Stimulated activated CD4-positive, alpha-beta T cell treated with anti-CD3 and anti-CD28 coated beads, Interleukin-2, amount 100 ng/mL, for 48 hours (primary cell): ENCODE data around the gene CALD1.

Source experiments
- DNase-seq, 2 donors: peaks; one replicate each; pipeline ENCODE4 v3.0.0-alpha.2; 2020

CALD1 gene

GRCh38 chr7:134829380-134829986, 50.0 kb downstream of the CALD1 start:
- DNase-seq: no peak

GRCh38 chr7:134831862-134832261, 52.4 kb downstream of the CALD1 start:
- DNase-seq: no peak

- no peak for DNase-seq
These were observed 52.9 kb downstream of the CALD1 start for GRCh38 chr7:134832367-134832766.

GRCh38 chr7:134834689-134835462, 55.4 kb downstream of the CALD1 start:
- DNase-seq: no peak

GRCh38 chr7:134835463-134835823, 56.0 kb downstream of the CALD1 start:
- no peak for DNase-seq

GRCh38 chr7:134836447-134836846, 57.0 kb downstream of the CALD1 start:
- no peak for DNase-seq

- DNase-seq: no peak
These were observed 59.9 kb downstream of the CALD1 start for GRCh38 chr7:134839298-134839697.

- no peak for DNase-seq
These were observed 62.6 kb downstream of the CALD1 start for GRCh38 chr7:134842062-134842461.

- no peak for DNase-seq
These were observed 63.5 kb downstream of the CALD1 start for GRCh38 chr7:134842886-134843430.

GRCh38 chr7:134844200-134844599, 64.8 kb downstream of the CALD1 start:
- DNase-seq: no peak

GRCh38 chr7:134845461-134845860, 66.0 kb downstream of the CALD1 start:
- DNase-seq: no peak

- DNase-seq: no peak
These were observed 68.6 kb downstream of the CALD1 start for GRCh38 chr7:134847851-134848588.

GRCh38 chr7:134850066-134850465, 70.6 kb downstream of the CALD1 start:
- DNase-seq: no peak

- no peak for DNase-seq
These were observed 71.7 kb downstream of the CALD1 start for GRCh38 chr7:134851141-134851540.

- no peak for DNase-seq
These were observed 73.2 kb downstream of the CALD1 start for GRCh38 chr7:134852625-134853024.

- no peak for DNase-seq
These were observed 75.4 kb downstream of the CALD1 start for GRCh38 chr7:134854816-134855215.

- no peak for DNase-seq
These were observed 76.0 kb downstream of the CALD1 start for GRCh38 chr7:134855442-134855841.

- DNase-seq: no peak
These were observed 76.7 kb downstream of the CALD1 start for GRCh38 chr7:134856091-134856490.

- no peak for DNase-seq
These were observed 77.3 kb downstream of the CALD1 start for GRCh38 chr7:134856691-134857090.

GRCh38 chr7:134857958-134858357, 78.5 kb downstream of the CALD1 start:
- DNase-seq: no peak

- no peak for DNase-seq
These were observed 80.3 kb downstream of the CALD1 start for GRCh38 chr7:134859783-134860182.

GRCh38 chr7:134865001-134865845, 85.8 kb downstream of the CALD1 start:
- DNase-seq: no peak

- no peak for DNase-seq
These were observed 87.2 kb downstream of the CALD1 start for GRCh38 chr7:134866617-134867016.
